ENCODE measurements around the gene ADGRL3.

GRCh38 chr4:61447918-61448317 lies 247.8 kb downstream of the ADGRL3 start:
- TF ChIP-seq ZBTB8A (tag by site-specific recombination; IDR thresholded peaks at IDR 0.05) (no peak), ZNF335 (tag by site-specific recombination; conservative IDR thresholded peaks at IDR 0.05) (no peak), ZBTB7A (tag by site-specific recombination; IDR thresholded peaks at IDR 0.05; ENCODE audit: low read depth) (no peak), CTCF (tag by site-specific recombination; IDR thresholded peaks at IDR 0.05) (no peak), ZNF585B (tag by site-specific recombination; IDR thresholded peaks at IDR 0.05) (no peak)

Measured in HEK293 (cell line).